ENCODE results near the gene ARFGAP1. TPM values are rescaled to one million over a fixed set of nuclear protein-coding genes. Genes with fewer than 3 reads are reported as not detected.

The ARFGAP1 gene
- total RNA-seq, 3 donors from 2014 or later (not counting 1 experiment from before 2014, with no cell fraction given) = 118 to 138 (median 127) TPM

DNA sequence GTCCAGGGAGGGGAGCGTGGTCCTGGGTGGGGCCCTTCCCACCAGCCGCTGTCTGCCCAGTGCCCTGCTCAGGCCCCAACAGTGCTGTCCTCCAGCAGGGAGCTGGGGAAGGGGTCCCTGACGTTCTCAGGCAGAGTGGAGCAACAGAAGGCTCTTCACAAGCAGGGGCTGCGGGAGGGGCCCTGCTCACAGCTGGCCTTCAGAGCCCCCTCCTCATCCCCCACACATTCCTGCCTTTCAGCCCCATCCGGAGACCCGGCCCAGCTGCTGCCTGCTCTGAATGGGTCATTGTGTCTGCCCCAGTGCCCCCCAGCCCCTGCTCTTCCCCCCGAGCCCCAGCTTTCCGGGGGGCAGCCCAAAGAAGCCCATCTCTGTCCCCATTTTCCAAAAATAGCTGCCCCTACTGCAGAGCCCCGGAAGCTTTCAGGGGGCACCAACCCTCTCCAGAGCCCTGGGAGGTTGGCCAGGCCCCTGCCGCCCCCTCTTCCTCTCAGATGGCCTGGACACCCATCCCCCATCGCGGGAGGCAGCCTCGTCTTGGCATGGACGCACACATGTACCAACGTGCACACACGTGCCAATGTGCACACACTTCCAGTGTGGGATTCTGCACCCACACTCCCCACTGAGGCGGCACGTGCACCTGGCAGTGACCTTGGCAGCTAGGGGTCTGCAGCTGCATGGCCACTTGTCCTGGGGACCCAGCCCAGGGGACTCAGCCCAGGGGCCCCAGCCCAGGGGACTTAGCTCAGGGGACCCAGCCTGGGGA, 24.1 kb downstream of the ARFGAP1 start:
- intact Hi-C loops (cut with micrococcal nuclease) = no loop called here
- Histone ChIP-seq H3K4me3 (ENCODE audit: low read length) (no peak overlapping the region), H3K4me1 (ENCODE audit: control insufficient read depth, insufficient read depth, low read length) (peaks cover 5% of the 10 kb centered on the region), H3K36me3 (ENCODE audit: control insufficient read depth, insufficient read depth, low read length) (no peaks in the 10 kb centered on the region), H3K27me3 (ENCODE audit: control insufficient read depth, insufficient read depth, low read length) (no peaks in the 10 kb centered on the region), H3K9me3 (ENCODE audit: control insufficient read depth, insufficient read depth, low read length) (no peaks in the 10 kb centered on the region), H3K27ac (ENCODE audit: low read length) (no peak overlapping the region)
- H3K27ac Mint-ChIP-seq = no peak overlapping the region
- DNase-seq = no peak
- WGBS (ENCODE audit: insufficient coverage) = 57% methylated on average over 18 of the region's 18 CpGs
- H3K4me1 Mint-ChIP-seq = no peaks in the 10 kb centered on the region
- peaks cover 4% of the 10 kb centered on the region in 2 donors for H3K9me3 Mint-ChIP-seq
- H3K36me3 Mint-ChIP-seq = no peaks in the 10 kb centered on the region
- TF ChIP-seq, protein P1, sequence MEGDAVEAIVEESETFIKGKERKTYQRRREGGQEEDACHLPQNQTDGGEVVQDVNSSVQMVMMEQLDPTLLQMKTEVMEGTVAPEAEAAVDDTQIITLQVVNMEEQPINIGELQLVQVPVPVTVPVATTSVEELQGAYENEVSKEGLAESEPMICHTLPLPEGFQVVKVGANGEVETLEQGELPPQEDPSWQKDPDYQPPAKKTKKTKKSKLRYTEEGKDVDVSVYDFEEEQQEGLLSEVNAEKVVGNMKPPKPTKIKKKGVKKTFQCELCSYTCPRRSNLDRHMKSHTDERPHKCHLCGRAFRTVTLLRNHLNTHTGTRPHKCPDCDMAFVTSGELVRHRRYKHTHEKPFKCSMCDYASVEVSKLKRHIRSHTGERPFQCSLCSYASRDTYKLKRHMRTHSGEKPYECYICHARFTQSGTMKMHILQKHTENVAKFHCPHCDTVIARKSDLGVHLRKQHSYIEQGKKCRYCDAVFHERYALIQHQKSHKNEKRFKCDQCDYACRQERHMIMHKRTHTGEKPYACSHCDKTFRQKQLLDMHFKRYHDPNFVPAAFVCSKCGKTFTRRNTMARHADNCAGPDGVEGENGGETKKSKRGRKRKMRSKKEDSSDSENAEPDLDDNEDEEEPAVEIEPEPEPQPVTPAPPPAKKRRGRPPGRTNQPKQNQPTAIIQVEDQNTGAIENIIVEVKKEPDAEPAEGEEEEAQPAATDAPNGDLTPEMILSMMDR (IDR thresholded peaks at IDR 0.05) = no peak
- no peak for ATAC-seq
- peaks cover 8 to 9% of the 10 kb centered on the region in 2 donors for H3K27me3 Mint-ChIP-seq (ENCODE audit: low read depth in 2 of 2)
- H3K4me3 Mint-ChIP-seq = no peak overlapping the region

DNA sequence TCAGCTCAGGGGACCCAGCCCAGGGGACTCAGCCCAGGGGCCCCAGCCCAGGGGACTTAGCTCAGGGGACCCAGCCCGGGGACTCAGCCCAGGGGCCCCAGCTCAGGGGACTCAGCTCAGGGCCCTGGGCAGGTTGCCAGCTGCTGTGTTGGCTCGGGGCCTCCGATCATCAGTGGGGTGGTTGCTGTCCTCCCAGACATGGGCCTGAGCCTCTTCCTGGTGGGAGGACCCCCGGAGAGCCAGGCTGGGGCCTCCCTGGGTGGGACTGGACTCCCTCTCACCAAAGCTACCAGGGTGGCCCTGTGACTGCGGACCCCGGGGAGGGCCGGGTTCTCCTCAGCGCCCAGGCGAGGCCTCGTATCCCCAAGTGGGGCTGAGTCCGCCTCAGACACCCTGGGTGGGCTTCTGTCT, 24.8 kb downstream of the ARFGAP1 start:
- Mint-ChIP-seq H3K36me3 (no peaks in the 10 kb centered on the region), H3K9me3 (peaks cover 4 to 6% of the 10 kb centered on the region in 2 donors), H3K4me3 (no peak overlapping the region), H3K4me1 (no peaks in the 10 kb centered on the region), H3K27ac (no peak overlapping the region), H3K27me3 (ENCODE audit: low read depth in 2 of 2) (peaks cover 8 to 9% of the 10 kb centered on the region in 2 donors)
- TF ChIP-seq, protein P1 (IDR thresholded peaks at IDR 0.05) = no peak
- Histone ChIP-seq H3K36me3 (ENCODE audit: control insufficient read depth, insufficient read depth, low read length) (no peaks in the 10 kb centered on the region), H3K4me1 (ENCODE audit: control insufficient read depth, insufficient read depth, low read length) (peaks cover 5% of the 10 kb centered on the region), H3K4me3 (ENCODE audit: low read length) (no peak overlapping the region), H3K27me3 (ENCODE audit: control insufficient read depth, insufficient read depth, low read length) (no peaks in the 10 kb centered on the region), H3K27ac (ENCODE audit: low read length) (no peak overlapping the region), H3K9me3 (ENCODE audit: control insufficient read depth, insufficient read depth, low read length) (no peaks in the 10 kb centered on the region)
- WGBS (ENCODE audit: insufficient coverage) = 79% methylated on average over 11 of the region's 11 CpGs
- ATAC-seq (no peak), DNase-seq (no peak)
- intact Hi-C loops (cut with micrococcal nuclease) = no loop called here

DNA sequence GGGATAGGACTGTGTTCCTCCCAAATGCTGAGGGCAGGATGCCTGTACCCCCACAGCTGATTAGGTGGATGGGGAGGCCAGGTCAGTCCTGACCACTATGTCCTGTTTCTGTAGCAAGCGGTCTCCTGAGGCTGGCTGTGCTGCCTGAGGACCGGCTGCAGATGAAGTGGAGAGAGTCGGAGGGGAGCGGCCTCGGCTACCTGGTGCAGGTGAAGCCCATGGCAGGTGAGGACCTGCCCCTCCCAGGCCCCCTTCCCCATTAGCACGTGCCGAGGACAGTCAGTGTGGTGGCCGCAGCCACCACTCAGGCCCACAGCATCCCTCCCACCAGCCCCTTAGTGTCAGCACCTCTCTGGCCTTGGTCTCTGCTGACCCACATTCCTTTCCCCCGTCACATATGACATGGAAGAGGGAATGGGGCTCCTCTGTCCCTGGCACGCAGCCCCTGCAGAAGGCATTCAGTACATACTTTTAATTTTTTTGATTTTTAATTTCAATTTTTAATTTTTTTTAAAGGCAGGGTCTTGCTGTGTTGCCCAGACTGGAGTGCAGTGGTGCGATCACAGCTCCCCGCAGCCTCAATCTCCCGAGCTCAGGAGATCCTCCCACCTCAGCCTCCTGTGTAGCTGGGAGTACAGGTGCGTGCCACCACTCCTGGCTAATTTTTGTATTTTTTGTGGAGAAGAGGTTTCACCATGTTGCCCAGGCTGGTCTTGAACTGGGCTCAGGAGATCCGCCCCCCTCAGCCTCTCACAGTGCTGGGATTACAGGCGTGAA, 25.4 kb downstream of the ARFGAP1 start:
- Histone ChIP-seq H3K27me3 (ENCODE audit: control insufficient read depth, insufficient read depth, low read length) (no peaks in the 10 kb centered on the region), H3K4me1 (ENCODE audit: control insufficient read depth, insufficient read depth, low read length) (peaks cover 5% of the 10 kb centered on the region), H3K27ac (ENCODE audit: low read length) (no peak overlapping the region), H3K9me3 (ENCODE audit: control insufficient read depth, insufficient read depth, low read length) (no peaks in the 10 kb centered on the region), H3K36me3 (ENCODE audit: control insufficient read depth, insufficient read depth, low read length) (no peaks in the 10 kb centered on the region), H3K4me3 (ENCODE audit: low read length) (no peak overlapping the region)
- Mint-ChIP-seq H3K27me3 (ENCODE audit: low read depth in 2 of 2) (peaks cover 8 to 9% of the 10 kb centered on the region in 2 donors), H3K27ac (no peak overlapping the region), H3K36me3 (no peaks in the 10 kb centered on the region), H3K4me1 (no peaks in the 10 kb centered on the region), H3K9me3 (peaks cover 4 to 6% of the 10 kb centered on the region in 2 donors), H3K4me3 (no peak overlapping the region)
- intact Hi-C loops (cut with micrococcal nuclease) = no loop called here
- ATAC-seq (no peak), DNase-seq (no peak)
- TF ChIP-seq, protein P1 (IDR thresholded peaks at IDR 0.05) = no peak
- 86% methylated on average over 13 of the region's 16 CpGs for WGBS (ENCODE audit: insufficient coverage)
